ENCODE data around the gene PRMT6. TPM values are rescaled to one million over a fixed set of nuclear protein-coding genes. Genes with fewer than 3 reads are reported as not detected.
A peak's percentile ranks its signal among the peaks of the same experiment; 100 is the strongest.

Gene PRMT6
- total RNA-seq = 12.5 and 13.3 TPM in 2 replicates
- polyA plus RNA-seq = 7.8 and 8.4 TPM in 2 replicates
- polyA plus RNA-seq (2011; cell fraction: cytosol; rRNA removed) = 8.5 and 9.6 TPM in 2 replicates
- 3.2 and 4.4 TPM in 2 replicates for polyA plus RNA-seq (2011; cell fraction: nucleus; rRNA removed)
- polyA plus RNA-seq (2012) = 10.2 and 12.2 TPM in 2 replicates
- 7.7 and 8.5 TPM in 2 replicates for polyA minus RNA-seq
- 10.2 TPM for polyA minus RNA-seq (2011; cell fraction: cytosol; rRNA and poly(A)+ RNA removed)
- polyA minus RNA-seq (2011; cell fraction: nucleus; rRNA and poly(A)+ RNA removed) = 3.0 and 3.5 TPM in 2 replicates
- Bru-seq, nascent RNA = percentile 69 among the genes with signal in this experiment
- percentile 73 among the genes with signal in this experiment for BruChase-seq, experiment 1, labeled RNA remaining after a 6-hour chase
- BruChase-seq, experiment 2, labeled RNA remaining after a 2-hour chase = percentile 88 among the genes with signal in this experiment
- long read RNA-seq, transcript PRMT6-201 (1 exons, 2,616 nt) = major isoform, 87 of 87 reads
- long read RNA-seq, partial matches to known transcripts = 0 of 87 reads
- long read RNA-seq, other reads (novel, unspliced or antisense) = 0 of 87 reads

- ChIA-PET CTCF (interaction anchor here (0.8 to 1.5 kb wide), 3 partner anchors 8 to 86 kb away, joined by 3 to 8 read pairs (median 3); no protein-coding TSS in a partner anchor), POLR2A (no interaction called here)
- peak within 1 kb of the TSS; percentile 30 to 75 (median 73) for H3K4me3 ChIP-seq (replicated peaks in 1 of 3; ENCODE audit: insufficient read depth in 1 of 3, low read depth in 1 of 3, low read length in 3 of 3)
- no peaks in the 10 kb centered on the region for H3K9me3 ChIP-seq (replicated peaks; ENCODE audit: control insufficient read depth, insufficient read depth, low read length)
- no peaks in the 10 kb centered on the region for H3K27me3 ChIP-seq (ENCODE audit: control insufficient read depth in 2 of 2, insufficient read depth in 2 of 2, low read length in 2 of 2)
- BruUV-seq (replicated peaks) = no TSS peak
- H3K36me3 ChIP-seq (ENCODE audit: control insufficient read depth in 2 of 2, extremely low read depth in 1 of 2, insufficient read depth in 2 of 2, low read length in 2 of 2) = no peaks in the 10 kb centered on the region
- dilution Hi-C loops (cut with MboI; ENCODE audit: extremely low pct_ligation_motif_present, low sequenced_read_pairs) = no loop called here
- no peak for TF ChIP-seq EZH2 (IDR thresholded peaks at IDR 0.05; ENCODE audit: borderline replicate concordance, low read depth, low read length, severe bottlenecking)
- no peak for TF ChIP-seq JUN (IDR thresholded peaks at IDR 0.05; ENCODE audit: borderline replicate concordance, insufficient read depth, insufficient read length, low read depth)
- peak; percentile 50 for TF ChIP-seq POLR2A (IDR thresholded peaks at IDR 0.05; ENCODE audit: low read depth, low read length)
- no peak for TF ChIP-seq MAX (IDR thresholded peaks at IDR 0.05; ENCODE audit: insufficient read depth, insufficient read length)
- no peak for TF ChIP-seq CTCF (IDR thresholded peaks at IDR 0.05; ENCODE audit: extremely low read depth in 1 of 2, insufficient read depth in 1 of 2, low read depth in 1 of 2, low read length in 2 of 2)
- peak; percentile 80 for TF ChIP-seq POLR2AphosphoS5 (IDR thresholded peaks at IDR 0.05; ENCODE audit: insufficient read depth, low read depth, low read length)
- no peak for TF ChIP-seq FOS (IDR thresholded peaks at IDR 0.05; ENCODE audit: borderline replicate concordance, insufficient read depth, low read length)
- TF ChIP-seq GATA2 (IDR thresholded peaks at IDR 0.05; ENCODE audit: insufficient read depth, insufficient read length, low read depth, low read length) = no peak
- TF ChIP-seq MYC (IDR thresholded peaks at IDR 0.05; ENCODE audit: low read depth, low read length) = no peak
- peak within 1 kb of the TSS; percentile 29 for H3K27ac ChIP-seq (ENCODE audit: insufficient read depth, low read depth, low read length)
- no peaks in the 10 kb centered on the region for H4K20me1 ChIP-seq (replicated peaks; ENCODE audit: control insufficient read depth, extremely low read depth, insufficient read depth, low read length)
- FAIRE-seq (peak; percentile 87), DNase-seq (ENCODE audit: low read depth, low spot score) (peak; percentile 77)
- intact Hi-C loops (cut with micrococcal nuclease) = loop anchor here (1.0 kb wide), 1 partner anchor 84 kb away; no protein-coding TSS in a partner anchor
- no peaks in the 10 kb centered on the region for H3K9me1 ChIP-seq (replicated peaks; ENCODE audit: control insufficient read depth, extremely low read depth, insufficient read depth, low read length)
- peaks cover 6% of the 10 kb centered on the region for H3K4me1 ChIP-seq (ENCODE audit: control insufficient read depth, extremely low read depth, insufficient read depth, low read length)
- peak within 1 kb of the TSS; percentile 67 for H2AFZ ChIP-seq (ENCODE audit: low read depth, low read length)
- H3K79me2 ChIP-seq (ENCODE audit: control insufficient read depth, insufficient read depth, low read length) = peaks cover 13% of the 10 kb centered on the region
- H3K9ac ChIP-seq (replicated peaks; ENCODE audit: extremely low read depth, insufficient read depth, low read length) = peak within 1 kb of the TSS; percentile 73
- H3K4me2 ChIP-seq (ENCODE audit: insufficient read depth, low read length) = peak within 1 kb of the TSS; percentile 91
Measured at GRCh38 chr1:107056426-107057196, at the start of gene PRMT6. TSS of gene PRMT6 (plus strand) at chr1:107056674. CDS start at chr1:107056716, 42 bp downstream.

Measured in endothelial cell of umbilical vein (primary cell).